HG03460 (cell line): ENCODE measurements around the gene TIA1.
"Not testable (repeated sequence)": the region's sequence is repeated elsewhere in the genome, so short reads cannot be mapped to it uniquely, and the experiment has no call there.

Experiments
- ATAC-seq: cut with Tn5 transposase; IDR thresholded peaks from one replicate; pipeline ENCODE4 v1.9.1; 2021; ENCODE audit not compliant: unreplicated experiment

Gene TIA1

DNA sequence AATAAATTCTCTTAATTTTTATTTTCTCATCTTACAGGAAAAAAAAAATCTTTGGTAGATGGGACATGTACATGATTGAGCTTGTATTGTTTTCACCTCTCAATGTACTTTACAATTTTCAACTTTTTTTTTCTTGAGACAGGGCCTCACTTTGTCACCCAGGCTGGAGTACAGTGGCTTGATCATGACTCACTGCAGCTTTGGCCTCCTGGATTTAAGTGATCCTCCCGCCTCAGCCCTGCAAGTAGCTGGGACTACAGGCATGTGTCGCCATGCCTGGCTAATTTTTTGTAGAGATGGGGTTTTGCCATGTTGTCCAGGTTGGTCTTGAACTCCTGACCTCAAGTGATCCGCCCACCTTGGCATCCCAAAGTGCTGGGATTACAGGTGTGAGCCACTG, 25.1 kb downstream of the TIA1 start:
- ATAC-seq = not testable (repeated sequence)

DNA sequence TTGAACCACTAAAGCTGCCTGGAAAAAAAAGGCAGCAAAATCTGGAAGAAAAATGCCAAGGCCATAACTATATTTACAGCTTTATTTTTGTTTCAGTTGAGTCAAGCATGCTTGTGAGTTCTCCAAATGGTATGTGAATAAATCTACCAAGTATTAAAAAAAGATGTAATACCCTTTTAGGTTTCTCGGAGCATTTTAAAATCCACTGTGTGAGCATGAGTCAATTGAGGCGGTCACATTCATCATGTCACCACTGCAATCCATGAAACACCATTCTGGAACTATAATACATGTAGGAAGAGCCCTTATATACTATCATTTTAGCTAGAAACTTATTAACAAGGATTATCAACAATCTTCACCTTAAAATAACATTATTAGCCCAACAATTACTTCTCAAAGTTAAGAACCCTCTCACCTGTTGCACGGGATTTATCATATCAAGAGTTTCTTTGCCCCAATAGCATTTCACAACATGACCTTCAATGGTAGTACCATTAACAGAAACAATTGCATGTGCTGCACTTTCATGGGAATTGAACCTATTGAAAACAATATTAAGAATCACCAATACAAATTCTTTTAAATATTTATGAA, 33.4 kb downstream of the TIA1 start:
- ATAC-seq = no peak

DNA sequence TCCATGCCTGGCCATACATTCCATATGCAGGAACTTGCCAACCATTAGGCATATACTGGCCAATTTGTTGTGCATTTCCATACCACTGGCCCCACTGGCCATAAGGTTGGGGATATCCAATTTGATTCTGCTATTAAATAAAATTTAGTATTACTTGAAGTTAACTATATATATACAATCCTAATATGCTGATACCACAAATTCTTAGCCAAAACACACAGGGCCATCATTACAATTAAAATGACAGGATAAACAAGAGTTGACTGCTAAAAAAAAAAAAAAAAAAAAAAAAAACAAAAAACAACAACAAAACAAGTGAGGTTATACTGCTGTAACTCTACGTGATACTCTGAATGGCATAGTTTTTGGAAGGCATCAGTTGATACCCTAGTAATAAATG, 34.1 kb downstream of the TIA1 start:
- ATAC-seq = no peak

DNA sequence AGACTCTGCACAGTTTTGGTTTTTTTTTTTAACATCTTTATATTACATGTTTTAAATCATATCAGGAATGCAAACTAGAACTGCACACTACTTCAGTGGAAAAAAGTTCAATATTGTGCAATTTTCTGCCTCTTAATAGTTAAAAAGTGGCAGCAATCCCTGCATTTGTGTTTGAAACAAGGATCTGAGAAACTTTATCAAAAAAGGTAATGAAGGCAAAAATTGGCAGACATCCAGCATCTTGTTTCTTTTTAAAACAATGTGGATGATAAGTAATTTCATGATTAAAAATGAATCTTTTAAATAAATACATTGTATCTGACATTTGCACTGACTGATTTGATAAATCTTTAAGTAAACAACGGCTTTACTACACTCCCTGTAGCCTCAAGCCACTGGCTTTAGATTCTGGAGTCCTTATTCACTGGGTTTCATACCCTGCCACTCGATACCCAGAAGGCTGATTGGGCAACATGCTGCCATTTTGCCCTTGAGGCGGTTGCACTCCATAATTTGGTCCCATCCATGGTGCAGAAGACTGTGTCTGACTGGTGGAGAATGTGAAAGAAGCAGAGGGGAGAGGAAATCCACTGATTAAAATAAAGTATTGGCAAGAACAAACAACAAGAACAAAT, 36.0 kb downstream of the TIA1 start:
- no peak for ATAC-seq

DNA sequence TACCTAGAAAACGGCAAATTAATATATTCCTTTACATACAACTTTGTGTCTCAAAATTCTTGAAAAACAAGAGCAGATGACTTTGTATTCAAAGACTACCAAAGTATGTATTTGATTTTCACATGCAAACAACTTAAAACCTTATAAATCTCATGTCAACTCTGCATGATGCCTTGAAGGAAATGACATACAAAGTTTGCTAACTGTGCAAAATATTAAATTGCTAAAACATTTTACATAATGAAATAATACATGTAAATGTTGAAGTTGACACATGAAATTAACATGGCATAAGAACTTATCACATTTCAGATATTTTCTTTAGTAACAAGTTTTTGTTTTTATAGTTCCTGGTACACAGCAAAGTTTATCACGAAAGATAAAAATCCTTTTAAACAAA, 36.8 kb downstream of the TIA1 start:
- no peak for ATAC-seq

DNA sequence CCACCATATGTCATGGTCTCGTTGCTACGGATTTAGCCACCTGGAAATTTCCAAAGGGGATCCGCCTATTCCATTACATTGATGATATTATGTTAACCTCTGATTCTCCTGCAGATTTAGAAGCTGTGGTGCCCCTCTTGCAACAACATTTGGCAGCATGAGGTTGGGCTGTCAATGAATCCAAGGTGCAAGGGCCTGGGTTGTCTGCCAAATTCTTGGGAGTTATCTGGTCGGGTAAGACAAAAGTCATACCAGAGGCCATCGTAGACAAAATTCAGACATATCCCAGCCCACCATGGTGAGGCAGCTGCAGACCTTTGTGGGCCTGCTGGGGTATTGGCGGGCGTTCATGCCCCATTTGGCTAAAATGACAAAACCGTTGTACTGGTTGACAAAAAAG, 44.0 kb downstream of the TIA1 start:
- ATAC-seq = no peak

DNA sequence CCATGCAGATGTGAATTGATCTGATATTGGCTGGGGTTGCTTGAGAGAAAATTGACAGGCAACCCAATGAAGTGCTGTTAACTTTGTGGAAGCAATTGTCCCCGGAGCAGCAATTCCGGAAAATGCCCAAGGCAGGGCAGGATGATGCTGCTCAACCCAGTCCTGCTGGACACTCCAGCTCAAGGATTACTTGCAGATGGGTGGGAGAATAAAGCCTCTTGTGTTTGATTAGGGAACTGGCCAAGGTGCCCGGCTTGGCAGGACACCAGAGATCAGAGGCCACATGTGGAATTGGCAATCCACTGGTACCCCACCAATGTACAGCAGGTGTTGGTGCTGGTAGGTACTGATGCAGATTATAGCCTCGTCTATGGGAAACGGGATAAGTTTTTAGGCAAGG, 45.3 kb downstream of the TIA1 start:
- no peak for ATAC-seq

DNA sequence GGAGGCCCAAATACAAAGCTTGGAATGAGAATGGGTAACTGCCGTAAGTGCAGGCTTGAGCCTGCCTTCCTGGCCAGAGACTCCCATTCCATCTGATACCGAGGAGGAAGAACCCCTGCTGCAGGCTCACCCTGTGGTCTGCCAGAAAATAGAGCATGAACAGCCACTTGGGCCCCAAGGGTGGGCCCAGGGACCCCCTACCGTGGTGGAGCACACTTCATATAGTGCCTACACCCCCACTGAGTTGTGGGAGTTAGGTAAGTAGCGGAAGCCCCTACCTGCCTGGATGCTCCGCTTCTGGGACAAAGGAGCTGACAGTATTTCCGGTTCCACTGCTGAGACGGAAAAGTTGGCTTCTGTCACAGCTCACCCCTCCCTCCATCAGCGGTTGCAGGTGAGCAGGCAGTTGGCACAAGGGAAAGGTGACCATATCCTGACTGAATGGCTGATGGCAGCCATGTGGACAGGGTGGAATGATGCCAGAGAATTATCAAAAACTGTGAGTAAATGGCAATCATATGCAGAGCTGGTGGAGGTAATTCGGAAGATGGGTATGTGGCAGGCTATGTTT, 46.1 kb downstream of the TIA1 start:
- no peak for ATAC-seq

DNA sequence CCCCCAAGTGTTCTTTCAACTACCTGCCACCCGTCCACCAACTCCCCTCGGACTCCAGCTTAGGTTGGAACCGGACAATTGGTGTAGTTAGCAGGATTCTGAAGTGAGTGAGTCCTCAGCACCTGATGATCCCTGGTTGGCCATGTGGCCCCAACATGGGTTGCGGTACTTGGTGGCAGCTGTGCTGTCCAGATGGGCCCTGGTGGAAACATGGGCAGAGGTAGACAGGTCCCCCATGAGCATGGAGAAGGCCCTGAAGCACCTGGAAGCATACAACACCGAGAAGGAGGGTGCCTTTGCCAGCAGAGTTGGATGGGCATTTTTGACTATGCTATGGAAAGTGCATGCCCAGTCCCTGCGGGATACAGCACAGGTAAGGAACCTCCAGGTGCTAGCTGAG, 46.6 kb downstream of the TIA1 start:
- ATAC-seq = no peak

DNA sequence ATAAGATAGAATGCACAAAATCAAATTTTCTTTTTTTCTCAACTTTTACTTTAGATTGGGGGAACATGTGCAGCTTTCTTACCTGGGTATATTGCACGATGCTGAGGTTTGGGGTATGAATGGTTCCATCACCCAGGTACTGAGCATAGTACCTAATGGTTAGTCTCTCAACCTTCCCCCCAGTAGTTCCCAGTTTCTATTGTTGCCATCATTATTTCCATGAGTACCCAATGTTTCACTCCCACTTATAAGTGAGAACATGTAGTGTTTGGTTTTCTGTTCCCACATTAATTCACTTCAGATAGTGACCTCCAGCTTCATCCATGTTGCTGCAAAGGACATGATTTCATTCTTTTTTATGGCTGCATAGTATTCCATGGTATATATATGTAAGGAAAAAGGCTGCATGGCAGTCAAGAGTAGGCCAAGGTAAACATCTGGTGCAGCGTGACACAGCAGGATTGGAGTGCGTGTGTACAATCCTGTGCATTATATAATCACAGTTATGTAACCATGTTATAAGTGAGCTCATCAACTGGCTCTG, 47.1 kb downstream of the TIA1 start:
- no peak for ATAC-seq

DNA sequence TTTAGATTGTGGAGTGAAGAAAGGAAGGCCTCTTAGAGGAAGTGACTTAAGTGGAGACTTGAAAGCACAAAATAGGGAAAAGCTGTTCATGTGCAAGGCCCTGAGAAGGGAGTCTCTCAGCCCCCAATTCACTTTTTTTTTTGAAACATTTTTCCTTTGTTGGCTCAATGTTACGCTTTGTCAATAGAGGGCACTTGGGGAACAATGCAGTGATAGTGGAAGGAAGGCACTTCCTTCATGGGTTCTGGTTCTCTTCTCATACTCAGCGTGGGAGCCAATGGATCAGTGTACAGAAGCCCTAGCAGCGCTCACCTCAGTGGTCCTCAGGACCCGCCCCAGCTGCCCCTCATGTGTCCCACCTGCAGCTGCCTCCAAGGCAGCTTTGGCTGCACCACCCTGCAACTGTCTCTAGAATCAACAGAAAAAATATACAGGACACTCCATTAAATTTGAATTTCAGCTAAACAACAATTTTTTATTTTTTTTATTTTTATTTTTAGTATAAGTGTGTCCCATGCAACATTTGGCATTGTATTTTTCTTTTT, 49.0 kb downstream of the TIA1 start:
- no peak for ATAC-seq

DNA sequence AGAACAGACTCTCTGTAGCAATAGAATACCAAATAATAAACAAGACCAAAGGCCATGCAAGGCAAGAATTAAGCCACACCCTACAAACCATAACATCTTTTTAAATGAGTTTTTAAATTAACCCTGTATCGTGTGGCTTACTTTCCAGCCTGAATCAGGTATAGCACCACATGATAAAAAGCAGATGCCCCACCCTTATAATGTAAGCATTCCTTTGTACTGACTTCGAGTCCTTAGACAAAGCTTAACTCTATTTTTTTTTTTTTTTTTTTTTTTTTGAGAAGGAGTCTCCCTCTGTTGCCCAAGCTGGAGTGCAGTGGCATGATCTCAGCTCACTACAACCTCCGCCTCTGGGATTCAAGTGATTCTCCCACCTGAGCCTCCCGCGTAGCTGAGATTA, 55.9 kb downstream of the TIA1 start:
- no peak for ATAC-seq

DNA sequence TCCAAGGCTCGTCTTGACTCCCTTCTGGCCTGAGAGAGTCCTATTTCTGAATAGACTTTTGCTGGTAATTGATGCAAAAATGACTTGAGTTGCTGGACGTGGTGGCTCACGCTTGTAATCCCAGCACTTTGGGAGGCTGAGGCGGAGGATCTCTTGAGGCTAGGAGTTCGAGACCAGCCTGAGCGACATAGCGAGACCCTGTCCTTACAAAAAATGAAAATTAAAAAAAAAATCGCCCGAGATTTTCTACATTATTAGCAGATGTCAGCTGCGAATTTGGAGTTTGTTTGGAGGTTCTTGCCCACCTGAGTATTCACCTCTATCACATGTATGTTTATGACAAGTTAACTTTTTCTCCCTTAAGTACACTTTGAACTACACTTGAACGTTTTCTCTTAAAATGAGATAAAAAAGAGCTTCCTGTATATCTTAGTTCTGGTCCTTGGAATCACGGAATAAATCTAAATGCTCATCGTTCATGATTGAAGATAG, 57.1 kb downstream of the TIA1 start:
- no peak for ATAC-seq

DNA sequence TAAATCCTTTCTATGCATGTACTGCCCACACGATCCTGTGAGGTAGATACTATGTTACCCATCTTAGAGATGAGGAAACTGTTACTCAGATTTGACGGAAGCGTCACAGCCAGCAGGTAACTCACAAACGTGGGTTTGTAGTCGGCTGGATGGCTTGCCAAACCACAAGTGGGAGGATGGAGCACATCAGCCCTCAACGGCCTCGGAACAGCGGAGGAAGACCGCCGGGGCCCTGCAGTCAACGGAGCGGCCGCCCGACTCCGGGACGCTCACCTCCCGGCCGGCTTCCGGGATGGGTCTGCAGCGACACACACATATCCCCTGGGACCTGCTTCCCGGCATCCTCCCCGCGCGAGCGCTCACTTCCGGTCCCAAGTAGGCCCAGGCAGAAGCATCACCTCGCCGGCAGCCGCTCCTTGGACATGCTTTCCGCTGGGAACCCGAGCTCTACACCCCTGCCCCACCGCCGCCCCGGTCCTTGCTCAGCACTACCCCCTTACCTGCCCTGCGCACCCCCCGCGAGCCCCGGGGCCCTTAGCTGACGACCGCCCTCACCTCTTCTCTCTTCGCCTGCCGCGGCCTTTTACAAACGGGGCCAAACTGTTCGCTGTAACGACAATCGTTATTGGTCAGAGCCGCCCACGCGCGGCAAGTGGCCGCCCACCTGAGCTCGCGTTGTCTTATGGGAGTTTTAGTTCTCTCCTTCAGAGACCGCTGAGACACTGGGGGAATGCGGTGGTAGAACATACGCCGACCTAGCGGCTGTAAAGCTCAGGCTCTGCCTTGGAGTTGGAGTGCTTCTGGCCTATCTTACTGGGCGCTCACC, 57.8 kb downstream of the TIA1 start, which contains the start of gene C2orf42:
TSS of gene C2orf42 (minus strand) at position 602 of the 826 bp plus-strand sequence. CDS start 9,034 bp downstream, outside the sequence.
- peak; percentile 80 for ATAC-seq

DNA sequence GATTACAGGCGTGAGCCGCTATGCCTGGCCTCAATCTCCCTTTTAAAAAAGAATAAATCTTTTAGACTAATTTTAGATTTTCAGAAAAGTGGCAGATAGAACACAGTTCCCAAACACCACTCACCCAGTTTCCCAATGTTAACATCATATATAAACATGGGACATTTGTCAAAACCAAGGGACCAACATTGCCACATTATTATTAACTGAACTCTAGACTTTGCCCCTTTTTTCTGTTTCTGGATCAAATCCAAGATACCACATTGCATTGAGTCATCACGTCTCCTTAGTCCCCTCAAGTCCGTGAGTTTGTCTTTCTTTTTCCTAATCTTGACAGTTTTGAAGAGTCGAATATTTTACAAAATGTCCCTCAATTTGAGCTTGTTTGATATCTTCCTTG, 60.0 kb downstream of the TIA1 start:
- no peak for ATAC-seq

DNA sequence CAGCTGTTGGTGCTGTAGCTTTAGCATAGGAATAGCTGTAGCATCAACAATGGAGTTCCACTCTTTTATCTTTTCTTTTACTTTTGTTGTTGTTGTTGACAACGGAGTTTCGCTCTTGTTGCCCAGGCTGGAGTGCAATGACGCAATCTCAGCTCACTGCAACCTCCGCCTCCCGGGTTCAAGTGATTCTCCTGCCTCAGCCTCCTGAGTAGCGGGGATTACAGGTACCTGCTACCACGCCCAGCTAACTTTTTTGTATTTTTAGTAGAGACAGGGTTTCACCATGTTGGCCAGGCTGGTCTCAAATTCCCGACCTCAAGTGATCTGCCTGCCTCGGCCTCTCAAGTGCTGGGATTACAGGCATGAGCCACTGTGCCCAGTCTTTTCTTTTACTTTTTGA, 61.3 kb downstream of the TIA1 start:
- ATAC-seq = not testable (repeated sequence)

DNA sequence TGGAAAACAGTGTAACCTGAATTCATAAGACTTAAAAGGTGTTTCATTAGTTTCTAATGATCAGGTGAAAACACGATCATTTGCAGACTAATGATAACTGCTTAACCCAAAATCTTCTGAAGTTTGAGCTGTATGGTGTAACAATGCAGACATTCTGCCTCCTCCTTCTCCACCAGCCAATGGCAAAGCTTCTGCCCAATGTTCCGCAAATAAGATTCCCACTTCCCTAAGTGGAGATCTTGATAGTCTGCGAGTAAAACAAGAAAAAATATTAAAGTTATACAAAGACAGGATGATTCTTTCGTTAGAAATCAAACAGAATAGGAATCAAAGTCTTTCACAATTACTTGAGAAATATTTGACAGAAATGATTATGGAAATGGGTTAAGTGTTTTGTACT, 65.7 kb downstream of the TIA1 start:
- ATAC-seq = no peak

DNA sequence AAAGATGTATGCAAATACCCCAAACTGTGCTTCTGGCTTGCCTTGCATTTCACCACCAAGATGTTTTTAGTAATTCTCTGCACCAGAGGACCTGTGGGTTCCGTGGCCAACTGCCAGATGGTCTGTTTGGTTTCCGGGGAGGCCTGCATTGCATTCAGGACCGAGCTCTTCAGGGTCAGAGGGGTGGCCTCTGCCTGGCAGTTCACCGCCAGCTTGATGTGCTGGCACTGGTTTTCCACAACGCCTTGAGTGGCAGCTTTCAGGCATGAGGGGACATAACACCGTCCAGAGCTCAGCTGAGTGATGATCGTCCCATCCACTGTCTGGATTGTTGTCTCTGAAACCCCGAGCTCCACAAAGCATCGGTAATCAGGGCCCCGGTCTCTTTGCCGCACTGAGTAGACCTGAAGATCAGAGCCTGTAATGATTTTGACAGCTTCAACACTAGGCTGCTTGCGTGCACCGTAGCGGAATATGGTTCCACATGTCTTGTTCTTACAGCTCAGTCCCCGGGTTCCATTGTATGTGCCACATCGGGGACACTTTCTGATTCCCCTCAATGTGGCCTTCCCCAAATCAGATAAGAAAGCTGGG, 67.0 kb downstream of the TIA1 start:
- ATAC-seq = no peak

DNA sequence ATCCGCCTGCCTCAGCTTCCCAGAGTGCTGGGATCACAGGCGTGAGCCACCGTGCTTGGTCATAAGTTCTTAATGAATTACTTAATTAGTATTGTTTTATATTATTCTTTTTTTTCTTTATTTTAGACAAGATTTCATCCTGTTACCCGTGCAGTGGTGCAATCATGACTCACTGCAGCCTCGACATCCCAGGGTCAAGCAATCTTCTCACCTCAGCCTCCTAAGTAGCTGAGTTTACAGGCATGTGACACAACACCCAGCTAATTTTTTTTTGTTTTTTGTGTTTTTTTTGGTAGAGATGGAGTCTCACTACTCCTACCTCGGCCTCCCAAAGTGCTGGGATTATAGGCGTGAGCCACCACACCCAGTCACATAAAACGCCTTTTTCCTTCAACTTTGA, 74.9 kb downstream of the TIA1 start:
- no peak for ATAC-seq

DNA sequence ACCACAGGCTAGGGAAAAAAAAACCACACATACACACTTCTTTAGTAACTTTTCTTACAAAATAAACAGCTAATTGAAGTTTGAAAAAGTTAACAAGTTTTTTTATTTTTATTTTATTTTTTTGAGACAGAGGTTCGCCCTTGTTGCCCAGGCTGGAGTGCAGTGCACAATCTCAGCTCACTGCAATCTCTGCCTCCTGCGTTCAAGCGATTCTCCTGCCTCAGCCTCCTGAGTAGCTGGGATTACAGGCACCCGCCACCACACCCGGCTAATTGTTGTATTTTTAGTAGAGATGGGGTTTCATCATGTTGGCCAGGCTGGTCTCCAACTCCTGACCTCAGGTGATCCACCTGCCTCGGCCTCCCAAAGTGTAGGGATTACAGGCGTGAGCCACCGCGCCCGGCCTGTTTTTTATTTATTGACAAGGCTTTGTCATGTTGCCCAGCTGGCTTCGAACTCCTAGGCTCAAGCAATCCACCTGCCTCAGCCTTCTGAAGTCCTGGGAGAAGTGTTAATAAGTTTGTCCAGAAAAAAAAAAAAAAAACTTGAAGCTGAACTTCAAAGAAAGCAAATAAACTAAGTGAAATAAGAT, 78.7 kb downstream of the TIA1 start:
- not testable (repeated sequence) for ATAC-seq
